DND-41 (cell line): ENCODE results near the gene PRMT2.
"Not testable (repeated sequence)": the region's sequence is repeated elsewhere in the genome, so short reads cannot be mapped to it uniquely, and the experiment has no call there.

Experiments used
- ATAC-seq: fragments of 200-7000 bp; cut with Tn5 transposase; 3 replicates; pipeline ENCODE4 v1.9.1; 2021; ENCODE audit warnings: low read depth; ENCODE audit not compliant: insufficient read depth
- DNase-seq: peaks from one replicate; pipeline ENCODE4 v3.0.0-alpha.2; 2020
- H2AFZ ChIP-seq: 2 replicates; pipeline ENCODE4 v1.6.0; 2012; ENCODE audit warnings: low read depth, low read length
- H3K27ac ChIP-seq: 2 replicates; pipeline ENCODE4 v1.5.1; 2012; ENCODE audit warnings: low read length, inconsistent platforms
- H3K27me3 ChIP-seq: fragments of 200-600 bp; sonication (generic); 2 replicates; pipeline ENCODE4 v1.6.0; 2012; ENCODE audit warnings: low read length, mild to moderate bottlenecking, inconsistent platforms; ENCODE audit not compliant: insufficient read depth, poor library complexity
- H3K36me3 ChIP-seq: 2 replicates; pipeline ENCODE4 v1.5.1; 2012; ENCODE audit warnings: low read length, inconsistent platforms; ENCODE audit not compliant: insufficient read depth
- H3K4me1 ChIP-seq: 2 replicates; pipeline ENCODE4 v1.5.1; 2012; ENCODE audit warnings: mild to moderate bottlenecking, low read length; ENCODE audit not compliant: insufficient read depth
- H3K4me2 ChIP-seq: 2 replicates; pipeline ENCODE4 v1.6.0; 2012; ENCODE audit warnings: mild to moderate bottlenecking, moderate library complexity, low read length, inconsistent platforms; ENCODE audit not compliant: insufficient read depth
- H3K4me3 ChIP-seq, 2 experiments: fragments of 200-600 bp in 1 of 2; shearing (Covaris generic) in 1 of 2; 2 replicates each; pipeline ENCODE4 v1.5.1; 2012 to 2016; ENCODE audit warnings: inconsistent platforms in 2 of 2, low read length in 2 of 2, mild to moderate bottlenecking in 2 of 2, low read depth in 1 of 2, moderate library complexity in 1 of 2
- H3K79me2 ChIP-seq: 2 replicates; pipeline ENCODE4 v1.6.0; 2012; ENCODE audit warnings: low read length, inconsistent platforms; ENCODE audit not compliant: insufficient read depth
- H3K9ac ChIP-seq: 2 replicates; pipeline ENCODE4 v1.6.0; 2012; ENCODE audit warnings: low read depth, mild to moderate bottlenecking, inconsistent platforms, low read length, moderate library complexity
- H3K9me3 ChIP-seq: 2 replicates; pipeline ENCODE4 v1.5.1; 2012; ENCODE audit warnings: low read length, moderate library complexity, mild to moderate bottlenecking, inconsistent platforms; ENCODE audit not compliant: insufficient read depth, severe bottlenecking
- H4K20me1 ChIP-seq: 2 replicates; pipeline ENCODE4 v1.6.0; 2012; ENCODE audit warnings: low read length; ENCODE audit not compliant: insufficient read depth
- EZH2 ChIP-seq: IDR thresholded peaks from 3 replicates; pipeline ENCODE4 v1.6.1; 2012; ENCODE audit warnings: borderline replicate concordance, low read depth, mild to moderate bottlenecking, moderate library complexity, low read length, inconsistent platforms; ENCODE audit not compliant: severe bottlenecking
- TF ChIP-seq, protein P1 (sequence below): IDR thresholded peaks from 2 replicates; pipeline ENCODE4 v1.5.1; 2012; ENCODE audit warnings: borderline replicate concordance, low read length, moderate library complexity, mild to moderate bottlenecking; ENCODE audit not compliant: poor library complexity, severe bottlenecking; ENCODE audit errors: extremely low read depth

PRMT2 gene

GRCh38 chr21:46668381-46668780 lies 32.9 kb downstream of the PRMT2 start:
- no peak overlapping the region for H2AFZ ChIP-seq
- ATAC-seq, result no peak
- no peak overlapping the region for H3K27ac ChIP-seq
- peaks cover 18% of the 10 kb centered on the region for H3K36me3 ChIP-seq
- H3K9me3 ChIP-seq, result no peaks in the 10 kb centered on the region
- DNase-seq, result no peak
- H3K4me2 ChIP-seq, result no peak overlapping the region
- no peaks in the 10 kb centered on the region for H3K4me1 ChIP-seq
- no peaks in the 10 kb centered on the region for H3K79me2 ChIP-seq
- no peak overlapping the region for H3K4me3 ChIP-seq
- no peaks in the 10 kb centered on the region for H3K27me3 ChIP-seq
- H3K9ac ChIP-seq, result no peak overlapping the region
- no peaks in the 10 kb centered on the region for H4K20me1 ChIP-seq
- TF ChIP-seq, protein P1, sequence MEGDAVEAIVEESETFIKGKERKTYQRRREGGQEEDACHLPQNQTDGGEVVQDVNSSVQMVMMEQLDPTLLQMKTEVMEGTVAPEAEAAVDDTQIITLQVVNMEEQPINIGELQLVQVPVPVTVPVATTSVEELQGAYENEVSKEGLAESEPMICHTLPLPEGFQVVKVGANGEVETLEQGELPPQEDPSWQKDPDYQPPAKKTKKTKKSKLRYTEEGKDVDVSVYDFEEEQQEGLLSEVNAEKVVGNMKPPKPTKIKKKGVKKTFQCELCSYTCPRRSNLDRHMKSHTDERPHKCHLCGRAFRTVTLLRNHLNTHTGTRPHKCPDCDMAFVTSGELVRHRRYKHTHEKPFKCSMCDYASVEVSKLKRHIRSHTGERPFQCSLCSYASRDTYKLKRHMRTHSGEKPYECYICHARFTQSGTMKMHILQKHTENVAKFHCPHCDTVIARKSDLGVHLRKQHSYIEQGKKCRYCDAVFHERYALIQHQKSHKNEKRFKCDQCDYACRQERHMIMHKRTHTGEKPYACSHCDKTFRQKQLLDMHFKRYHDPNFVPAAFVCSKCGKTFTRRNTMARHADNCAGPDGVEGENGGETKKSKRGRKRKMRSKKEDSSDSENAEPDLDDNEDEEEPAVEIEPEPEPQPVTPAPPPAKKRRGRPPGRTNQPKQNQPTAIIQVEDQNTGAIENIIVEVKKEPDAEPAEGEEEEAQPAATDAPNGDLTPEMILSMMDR, result no peak
- TF ChIP-seq EZH2, result no peak

DNA sequence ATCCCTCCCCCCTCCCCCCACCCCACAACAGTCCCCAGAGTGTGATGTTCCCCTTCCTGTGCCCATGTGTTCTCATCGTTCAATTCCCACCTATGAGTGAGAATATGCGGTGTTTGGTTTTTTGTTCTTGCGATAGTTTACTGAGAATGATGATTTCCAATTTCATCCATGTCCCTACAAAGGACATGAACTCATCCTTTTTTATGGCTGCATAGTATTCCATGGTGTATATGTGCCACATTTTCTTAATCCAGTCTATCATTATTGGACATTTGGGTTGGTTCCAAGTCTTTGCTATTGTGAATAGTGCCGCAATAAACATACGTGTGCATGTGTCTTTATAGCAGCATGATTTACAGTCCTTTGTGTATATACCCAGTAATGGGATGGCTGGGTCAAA lies 33.4 kb downstream of the PRMT2 start:
- not testable (repeated sequence) for H3K27ac ChIP-seq, H4K20me1 ChIP-seq, H2AFZ ChIP-seq, H3K27me3 ChIP-seq, H3K9me3 ChIP-seq, DNase-seq, ATAC-seq, H3K4me3 ChIP-seq, H3K9ac ChIP-seq, H3K4me1 ChIP-seq, H3K4me2 ChIP-seq, H3K79me2 ChIP-seq
- peaks cover 13% of the 10 kb centered on the region for H3K36me3 ChIP-seq

DNA sequence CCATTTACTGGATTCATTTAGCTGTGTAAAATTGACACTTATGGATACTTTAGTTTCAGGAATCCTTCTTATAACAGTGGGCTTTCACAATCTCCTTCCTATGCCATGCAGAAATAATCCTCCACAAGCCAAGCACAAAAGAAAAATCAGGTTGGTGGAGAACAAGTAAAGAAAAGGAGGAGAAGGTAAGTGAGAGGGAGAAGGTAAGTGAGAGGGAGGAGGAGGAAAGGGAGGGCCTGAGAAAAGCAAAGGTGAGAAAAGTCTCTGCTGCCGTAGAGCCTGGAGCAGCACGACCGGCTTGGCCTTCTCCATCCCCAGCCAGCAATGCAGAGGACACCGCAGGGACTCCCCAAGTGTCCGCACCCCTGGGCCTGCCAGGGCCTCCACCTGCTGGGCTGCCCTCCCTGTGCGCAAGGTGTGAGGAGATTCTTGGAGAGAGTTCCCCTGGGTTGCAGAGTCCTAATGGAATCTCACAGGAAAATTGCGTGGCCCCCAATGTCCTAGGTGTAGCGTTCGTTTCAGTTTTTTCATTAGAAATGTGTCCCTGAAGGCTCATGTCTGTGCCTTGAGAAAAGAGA lies 39.0 kb downstream of the PRMT2 start:
- Histone ChIP-seq H2AFZ (no peak overlapping the region), H3K9ac (no peak overlapping the region), H3K4me3 (no peak overlapping the region), H4K20me1 (no peaks in the 10 kb centered on the region), H3K4me1 (no peaks in the 10 kb centered on the region), H3K9me3 (no peaks in the 10 kb centered on the region), H3K4me2 (no peak overlapping the region), H3K27ac (no peak overlapping the region), H3K36me3 (no peaks in the 10 kb centered on the region), H3K27me3 (peaks cover 1% of the 10 kb centered on the region), H3K79me2 (no peaks in the 10 kb centered on the region)
- DNase-seq (no peak), ATAC-seq (no peak)
- TF ChIP-seq, protein P1, result no peak
- TF ChIP-seq EZH2, result no peak

GRCh38 chr21:46675595-46676280 lies 40.3 kb downstream of the PRMT2 start:
- no peak overlapping the region for H3K27ac ChIP-seq
- H4K20me1 ChIP-seq, result no peaks in the 10 kb centered on the region
- H3K4me2 ChIP-seq, result no peak overlapping the region
- no peaks in the 10 kb centered on the region for H3K4me1 ChIP-seq
- H3K9ac ChIP-seq, result no peak overlapping the region
- H3K36me3 ChIP-seq, result no peaks in the 10 kb centered on the region
- H3K9me3 ChIP-seq, result no peaks in the 10 kb centered on the region
- peaks cover 3% of the 10 kb centered on the region for H3K27me3 ChIP-seq
- TF ChIP-seq, protein P1, result no peak
- TF ChIP-seq EZH2, result no peak
- DNase-seq, result no peak
- H3K79me2 ChIP-seq, result no peaks in the 10 kb centered on the region
- H3K4me3 ChIP-seq, result no peak overlapping the region
- no peak for ATAC-seq
- H2AFZ ChIP-seq, result no peak overlapping the region

DNA sequence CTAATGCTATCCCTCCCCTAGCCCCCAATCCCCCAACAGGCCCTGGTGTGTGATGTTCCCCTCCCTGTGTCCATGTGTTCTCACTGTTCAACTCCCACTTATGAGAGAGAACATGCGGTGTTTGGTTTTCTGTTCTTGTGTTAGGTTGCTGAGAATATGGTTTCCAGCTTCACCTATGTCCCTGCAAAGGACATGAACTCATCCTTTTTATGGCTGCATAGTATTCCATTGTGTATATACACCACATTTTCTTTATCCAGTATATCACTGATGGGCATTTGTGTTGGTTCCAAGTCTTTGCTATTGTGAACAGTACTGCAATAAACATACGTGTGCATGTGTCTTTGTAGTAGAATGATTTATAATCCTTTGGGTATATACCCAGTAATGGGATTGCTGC lies 41.1 kb downstream of the PRMT2 start:
- H4K20me1 ChIP-seq, H3K9ac ChIP-seq, H2AFZ ChIP-seq, H3K4me1 ChIP-seq, H3K27ac ChIP-seq, H3K27me3 ChIP-seq, H3K9me3 ChIP-seq, ATAC-seq, H3K4me2 ChIP-seq, H3K4me3 ChIP-seq, H3K79me2 ChIP-seq, DNase-seq, H3K36me3 ChIP-seq: not testable (repeated sequence)

GRCh38 chr21:46681593-46681992 lies 46.1 kb downstream of the PRMT2 start:
- H3K9ac ChIP-seq, H4K20me1 ChIP-seq, H3K4me2 ChIP-seq, H3K9me3 ChIP-seq, H3K27ac ChIP-seq, H3K36me3 ChIP-seq, H3K4me1 ChIP-seq, H3K27me3 ChIP-seq, H3K79me2 ChIP-seq, DNase-seq, H2AFZ ChIP-seq, ATAC-seq, H3K4me3 ChIP-seq: not testable (repeated sequence)
